GM12892 (cell line): ENCODE data around the gene SPATA25.

Experiments
- DNase-seq: peaks from one replicate; pipeline ENCODE4 v3.0.0; 2011; ENCODE audit not compliant: insufficient read length
- FAIRE-seq: peaks from 2 replicates; lab custom pipeline; 2011; peaks lifted over from hg19 to GRCh38; lab: Jason Lieb, UNC
- POLR2A ChIP-seq: IDR thresholded peaks from 2 replicates; pipeline ENCODE4 v1.6.1; 2011; ENCODE audit warnings: low read depth, low read length, control low read depth
- POLR2AphosphoS5 ChIP-seq: IDR thresholded peaks from 2 replicates; pipeline ENCODE4 v1.6.1; 2011; ENCODE audit warnings: low read depth, low read length, control low read depth
- TAF1 ChIP-seq: IDR thresholded peaks from 2 replicates; pipeline ENCODE4 v1.6.1; 2011; ENCODE audit warnings: low read depth, mild to moderate bottlenecking, control low read depth, low read length, borderline replicate concordance

The SPATA25 gene

GRCh38 chr20:45924391-45925261 lies 37.2 kb upstream of the SPATA25 start:
- DNase-seq (no peak), FAIRE-seq (no peak)
- TF ChIP-seq TAF1 (no peak), POLR2A (no peak), POLR2AphosphoS5 (no peak)

- DNase-seq (no peak), FAIRE-seq (no peak)
- TF ChIP-seq TAF1 (no peak), POLR2AphosphoS5 (no peak), POLR2A (no peak)
Observed at GRCh38 chr20:45921337-45922189, 34.1 kb upstream of the SPATA25 start.

DNA sequence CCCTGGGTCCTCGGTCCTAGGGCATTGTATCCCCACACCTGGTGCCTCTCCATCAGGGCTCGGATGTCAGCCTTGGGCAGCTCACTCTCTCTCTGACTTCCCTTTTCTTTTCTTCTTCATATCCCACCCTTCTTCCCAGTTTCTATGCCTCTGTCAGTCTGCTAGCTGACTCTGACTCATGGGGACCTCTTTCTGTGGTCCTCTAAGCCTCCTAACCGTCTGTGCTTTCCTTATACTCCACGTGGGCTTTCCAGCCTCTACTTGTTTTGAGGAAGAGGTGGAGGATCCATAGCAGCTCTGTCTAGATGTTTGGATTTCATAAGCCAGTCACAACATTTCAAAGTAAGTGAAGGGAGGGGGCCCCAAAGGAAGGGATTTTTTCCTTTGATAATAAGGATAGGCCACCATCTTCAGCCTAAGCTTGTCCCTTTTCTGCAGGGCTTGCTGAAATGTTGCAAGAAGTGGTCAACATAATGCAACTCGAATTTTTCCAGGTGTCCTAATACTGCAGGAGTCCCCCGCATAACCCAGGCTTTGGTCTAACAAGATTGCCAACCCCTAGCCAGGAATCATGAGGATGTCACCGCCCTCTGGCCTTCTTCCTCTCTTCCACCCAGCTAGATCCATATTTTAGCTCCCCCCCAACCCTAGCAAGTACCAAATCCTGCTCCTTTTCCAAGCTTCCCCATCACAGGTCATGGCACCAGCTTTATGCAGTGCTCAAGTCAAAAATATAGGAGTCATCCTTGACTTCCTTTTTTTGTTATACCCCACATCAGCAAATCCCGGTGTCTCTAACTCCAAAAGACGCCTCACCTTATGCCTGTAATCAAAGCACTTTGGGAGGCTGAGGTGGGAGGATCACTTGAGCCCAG lies 33.3 kb upstream of the SPATA25 start:
- FAIRE-seq (no peak), DNase-seq (no peak)
- TF ChIP-seq TAF1 (no peak), POLR2A (no peak), POLR2AphosphoS5 (no peak)

DNA sequence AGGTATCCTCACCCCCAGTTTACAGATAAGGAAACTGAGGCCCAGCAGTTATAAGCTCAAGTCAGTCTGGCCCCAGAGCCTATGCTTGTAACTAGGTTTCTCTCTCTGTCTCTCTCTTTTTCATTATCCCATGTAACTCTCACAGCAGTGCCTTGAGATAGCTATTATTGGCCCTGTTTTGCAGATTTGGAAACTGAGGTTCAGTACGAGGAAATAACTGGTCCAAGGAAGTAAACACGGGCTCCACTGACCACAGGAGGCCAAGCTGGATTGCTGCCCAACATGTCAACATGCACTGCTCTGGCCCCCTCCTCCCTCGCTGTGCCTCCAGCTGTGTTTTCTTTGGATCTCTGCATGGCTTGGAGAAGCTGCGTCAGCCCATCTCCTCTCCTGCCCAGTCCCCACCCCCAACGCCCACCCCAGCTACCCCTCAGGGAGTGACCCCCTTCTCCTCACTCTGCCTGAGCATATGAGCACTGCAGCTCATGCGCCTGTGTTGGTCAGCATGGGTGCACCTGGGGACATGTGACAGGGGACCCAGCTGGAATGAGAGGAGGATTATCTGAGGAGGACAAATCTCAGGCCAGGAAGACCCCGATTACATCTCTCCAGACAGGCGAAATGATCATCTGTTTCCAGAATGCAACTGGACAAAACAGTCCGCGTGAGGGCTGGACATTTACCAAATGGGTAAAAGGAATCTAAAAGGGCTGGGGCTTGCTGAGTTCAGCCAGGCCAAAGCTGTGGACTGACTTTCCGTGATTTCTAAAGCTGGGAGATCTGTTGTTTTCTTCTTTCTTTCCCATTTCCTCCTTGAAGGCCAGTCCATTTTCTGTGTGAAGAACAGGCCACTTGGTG lies 32.3 kb upstream of the SPATA25 start:
- no peak for FAIRE-seq
- DNase-seq = no peak
- no peak for TF ChIP-seq POLR2AphosphoS5
- no peak for TF ChIP-seq POLR2A
- no peak for TF ChIP-seq TAF1

DNA sequence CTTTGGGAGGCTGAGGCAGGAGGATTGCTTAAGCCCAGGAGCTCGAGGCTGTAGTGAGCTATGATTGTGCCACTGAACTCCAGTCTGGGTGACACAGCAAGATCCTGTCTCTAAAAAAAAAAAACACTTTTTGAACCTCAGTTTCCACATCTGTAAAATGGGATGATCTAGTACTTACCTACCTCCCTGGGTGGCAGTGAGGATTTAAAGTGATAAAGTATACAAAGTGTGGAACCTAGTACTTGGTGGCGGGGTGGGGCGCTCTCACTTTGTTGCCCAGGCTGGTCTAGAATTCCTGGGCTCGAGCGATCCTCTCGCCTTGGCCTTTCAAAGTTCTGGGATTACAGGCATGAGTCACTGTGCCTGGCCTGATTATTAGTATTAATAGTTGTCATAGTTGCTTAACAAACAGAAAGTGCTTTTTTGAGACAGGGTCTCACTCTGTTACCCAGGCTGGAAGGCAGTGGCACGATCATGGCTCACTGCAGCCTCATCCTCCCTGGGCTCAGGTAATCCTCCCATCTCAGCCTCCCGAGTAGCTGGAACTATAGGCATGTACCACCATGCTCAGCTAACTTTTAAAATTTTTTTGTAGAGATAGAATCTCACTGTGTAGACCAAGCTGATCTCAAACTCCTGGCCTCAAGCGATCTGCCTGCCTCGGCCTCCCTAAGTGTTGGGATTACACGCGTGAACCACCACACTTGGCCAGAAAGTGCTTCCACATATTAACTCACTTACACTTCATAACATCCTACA lies 31.5 kb upstream of the SPATA25 start:
- FAIRE-seq = no peak
- DNase-seq = no peak
- TF ChIP-seq POLR2AphosphoS5 (no peak), TAF1 (no peak), POLR2A (no peak)

DNA sequence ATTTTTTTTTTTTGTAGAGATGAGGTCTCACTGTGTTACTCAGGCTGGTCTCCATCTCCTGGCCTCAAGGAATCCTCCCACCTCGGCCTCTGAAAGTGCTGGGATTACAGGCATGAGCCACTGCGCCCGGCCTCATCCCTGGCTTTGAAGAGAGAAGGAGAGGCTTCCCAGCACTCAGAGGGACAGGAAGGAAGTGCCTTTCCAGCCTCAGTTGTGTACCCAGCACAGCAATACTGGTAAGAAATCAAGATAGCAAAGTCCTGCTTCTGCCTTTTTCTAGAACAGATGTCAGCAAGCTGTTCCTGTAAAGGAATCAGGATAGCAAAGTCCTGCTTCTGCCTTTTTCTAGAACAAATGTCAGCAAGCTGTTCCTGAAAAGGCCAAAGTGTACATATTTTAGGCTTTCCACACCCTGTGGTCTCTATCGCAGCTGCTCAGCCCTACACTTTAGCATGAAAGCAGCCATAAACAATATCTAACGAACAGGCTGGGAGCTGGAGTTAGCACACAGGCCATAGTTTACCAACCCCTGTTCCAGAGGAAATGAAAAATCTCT lies 30.8 kb upstream of the SPATA25 start:
- TF ChIP-seq POLR2A (no peak), POLR2AphosphoS5 (no peak), TAF1 (no peak)
- no peak for FAIRE-seq
- no peak for DNase-seq

DNA sequence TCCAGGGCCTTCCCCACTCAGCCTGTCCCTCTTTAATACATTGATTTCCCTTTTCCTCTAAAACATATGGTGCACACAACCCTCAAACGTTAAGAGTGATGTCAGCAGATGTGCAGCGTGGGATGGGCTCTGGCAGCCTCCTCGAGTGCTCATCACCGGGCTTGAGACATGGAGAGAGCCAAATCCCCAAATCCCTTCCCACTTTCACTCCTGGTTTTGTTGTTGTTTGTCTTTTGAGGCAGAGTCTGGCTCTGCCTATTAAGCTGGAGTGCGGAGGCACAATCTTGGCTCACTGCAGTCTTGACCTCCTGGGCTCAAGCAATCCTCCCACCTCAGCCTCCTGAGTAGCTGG lies 30.3 kb upstream of the SPATA25 start:
- DNase-seq = no peak
- TF ChIP-seq TAF1 (no peak), POLR2AphosphoS5 (no peak), POLR2A (no peak)
- no peak for FAIRE-seq

DNA sequence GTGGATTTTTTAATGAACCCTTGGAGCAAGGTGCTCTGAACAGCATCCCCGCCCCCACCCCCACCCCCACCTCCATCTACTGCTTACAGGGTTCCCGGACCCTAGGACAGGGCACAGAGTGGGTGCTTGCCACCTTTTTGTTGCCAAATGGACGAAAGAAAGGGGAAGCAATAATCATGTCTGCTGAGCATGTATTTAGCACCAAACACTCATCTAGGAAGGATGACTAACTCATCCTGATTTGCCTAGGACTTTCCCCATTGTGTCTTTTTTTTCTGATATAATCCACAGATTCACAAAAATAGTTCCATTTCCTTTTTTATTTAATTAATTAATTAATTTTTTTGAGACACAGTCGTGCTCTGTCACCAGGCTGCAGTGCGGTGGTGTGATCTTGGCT lies 25.7 kb upstream of the SPATA25 start:
- FAIRE-seq (no peak), DNase-seq (no peak)
- TF ChIP-seq TAF1 = no peak
- TF ChIP-seq POLR2AphosphoS5 = no peak
- no peak for TF ChIP-seq POLR2A

GRCh38 chr20:45912344-45912682 lies 24.9 kb upstream of the SPATA25 start:
- no peak for TF ChIP-seq POLR2A
- TF ChIP-seq TAF1 = no peak
- TF ChIP-seq POLR2AphosphoS5 = no peak
- DNase-seq = no peak
- FAIRE-seq = no peak
